Astrocyte (in vitro differentiated cells and primary cell): Measurements from ENCODE around the gene EAPP. TPM values are rescaled to one million over a fixed set of nuclear protein-coding genes. Genes with fewer than 3 reads are reported as not detected.
"Not testable (repeated sequence)": the region's sequence is repeated elsewhere in the genome, so short reads cannot be mapped to it uniquely, and the experiment has no call there.

Experiments used
- DNase-seq: peaks from one replicate; pipeline ENCODE4 v3.0.0-alpha.2; 2010; ENCODE audit warnings: low read depth
- FAIRE-seq: peaks from 2 replicates; lab custom pipeline; 2011; peaks lifted over from hg19 to GRCh38; lab: Jason Lieb, UNC
- H2AFZ ChIP-seq: 2 replicates; pipeline ENCODE4 v1.6.0; 2012; ENCODE audit warnings: low read depth, low read length, inconsistent platforms
- H3K27ac ChIP-seq: 2 replicates; pipeline ENCODE4 v1.5.1; 2011; ENCODE audit warnings: low read depth, low read length, inconsistent platforms
- H3K27me3 ChIP-seq: 2 replicates; pipeline ENCODE4 v1.6.0; 2011; ENCODE audit warnings: low read length, inconsistent platforms; ENCODE audit not compliant: insufficient read depth
- H3K36me3 ChIP-seq: 2 replicates; pipeline ENCODE4 v1.5.1; 2011; ENCODE audit warnings: low read length, inconsistent platforms; ENCODE audit not compliant: insufficient read depth
- H3K4me1 ChIP-seq: 2 replicates; pipeline ENCODE4 v1.5.1; 2011; ENCODE audit warnings: low read length, inconsistent platforms; ENCODE audit not compliant: insufficient read depth
- H3K4me2 ChIP-seq: 2 replicates; pipeline ENCODE4 v1.6.0; 2012; ENCODE audit warnings: low read length, inconsistent platforms
- H3K4me3 ChIP-seq: 2 replicates; pipeline ENCODE4 v1.5.1; 2011; ENCODE audit warnings: low read depth, mild to moderate bottlenecking, low read length, inconsistent platforms; ENCODE audit not compliant: insufficient read depth
- H3K79me2 ChIP-seq: 2 replicates; pipeline ENCODE4 v1.6.0; 2012; ENCODE audit warnings: mild to moderate bottlenecking, low read length, inconsistent platforms; ENCODE audit not compliant: insufficient read depth
- H3K9ac ChIP-seq: 2 replicates; pipeline ENCODE4 v1.6.0; 2012; ENCODE audit warnings: mild to moderate bottlenecking, low read length, inconsistent platforms
- H3K9me3 ChIP-seq: 2 replicates; pipeline ENCODE4 v1.5.1; 2012; ENCODE audit warnings: low read depth, mild to moderate bottlenecking, low read length, inconsistent platforms; ENCODE audit not compliant: insufficient read depth
- H4K20me1 ChIP-seq: 2 replicates; pipeline ENCODE4 v1.6.0; 2012; ENCODE audit warnings: low read length, inconsistent platforms; ENCODE audit not compliant: insufficient read depth
- H3K27ac Mint-ChIP-seq: one replicate; pipeline ENCODE4 v1.8.0; 2021; ENCODE audit warnings: mild to moderate bottlenecking, mixed read lengths; ENCODE audit not compliant: unreplicated experiment
- H3K27me3 Mint-ChIP-seq: one replicate; pipeline ENCODE4 v1.8.0; 2021; ENCODE audit warnings: low read depth, mixed read lengths; ENCODE audit not compliant: unreplicated experiment
- H3K36me3 Mint-ChIP-seq: one replicate; pipeline ENCODE4 v1.8.0; 2021; ENCODE audit warnings: low read depth, mixed read lengths; ENCODE audit not compliant: unreplicated experiment
- H3K4me1 Mint-ChIP-seq: one replicate; pipeline ENCODE4 v1.8.0; 2021; ENCODE audit warnings: low read depth, mixed read lengths; ENCODE audit not compliant: unreplicated experiment
- H3K4me3 Mint-ChIP-seq: one replicate; pipeline ENCODE4 v1.8.0; 2021; ENCODE audit warnings: mild to moderate bottlenecking, moderate library complexity, mixed read lengths; ENCODE audit not compliant: unreplicated experiment
- H3K9me3 Mint-ChIP-seq: one replicate; pipeline ENCODE4 v1.8.0; 2021; ENCODE audit warnings: mild to moderate bottlenecking, mixed read lengths; ENCODE audit not compliant: unreplicated experiment
- CTCF ChIP-seq: IDR thresholded peaks from 2 replicates; pipeline ENCODE4 v1.5.1; 2011; ENCODE audit warnings: low read depth, mild to moderate bottlenecking, inconsistent platforms, low read length, moderate library complexity; ENCODE audit not compliant: insufficient read depth
- EZH2 ChIP-seq: IDR thresholded peaks from 2 replicates; pipeline ENCODE4 v1.6.1; 2012; ENCODE audit warnings: mild to moderate bottlenecking, low read length, inconsistent platforms; ENCODE audit not compliant: insufficient read depth
- total RNA-seq: library from RNA; stranded (reverse); gene quantifications from 2 replicates; pipeline ENCODE4 v1.2.1, GENCODE V29; 2021

EAPP gene
- total RNA-seq, 1 donor from 2014 or later: 47.9 TPM

GRCh38 chr14:34522496-34522895, 17.0 kb downstream of the EAPP start:
- Histone ChIP-seq H3K4me2 (no peak overlapping the region), H4K20me1 (no peaks in the 10 kb centered on the region), H3K4me1 (no peaks in the 10 kb centered on the region), H3K36me3 (peaks cover 31% of the 10 kb centered on the region), H3K4me3 (no peak overlapping the region), H3K27me3 (no peaks in the 10 kb centered on the region), H2AFZ (no peak overlapping the region), H3K79me2 (no peaks in the 10 kb centered on the region), H3K27ac (no peak overlapping the region), H3K9me3 (no peaks in the 10 kb centered on the region), H3K9ac (no peak overlapping the region)
- Mint-ChIP-seq H3K27ac (no peak overlapping the region), H3K36me3 (peaks cover 15% of the 10 kb centered on the region), H3K9me3 (no peaks in the 10 kb centered on the region), H3K27me3 (no peaks in the 10 kb centered on the region), H3K4me3 (no peak overlapping the region), H3K4me1 (no peaks in the 10 kb centered on the region)
- TF ChIP-seq CTCF (no peak), EZH2 (no peak)
- DNase-seq: no peak
- no peak for FAIRE-seq

- H3K27me3 Mint-ChIP-seq, H3K4me1 ChIP-seq, H4K20me1 ChIP-seq, FAIRE-seq, H3K4me3 Mint-ChIP-seq, H3K27ac ChIP-seq, H3K4me3 ChIP-seq, H2AFZ ChIP-seq, H3K4me1 Mint-ChIP-seq, H3K9me3 Mint-ChIP-seq, H3K9ac ChIP-seq, H3K79me2 ChIP-seq, H3K27ac Mint-ChIP-seq, DNase-seq, H3K9me3 ChIP-seq, H3K27me3 ChIP-seq, H3K4me2 ChIP-seq: not testable (repeated sequence)
- peaks cover 29% of the 10 kb centered on the region for H3K36me3 ChIP-seq
- peaks cover 20% of the 10 kb centered on the region for H3K36me3 Mint-ChIP-seq
Observed at GRCh38 chr14:34521071-34521470, 18.4 kb downstream of the EAPP start.

GRCh38 chr14:34520304-34520970, 19.1 kb downstream of the EAPP start:
- not testable (repeated sequence) for DNase-seq, H4K20me1 ChIP-seq, H2AFZ ChIP-seq, H3K27me3 Mint-ChIP-seq, H3K27ac Mint-ChIP-seq, H3K9me3 ChIP-seq, H3K4me3 Mint-ChIP-seq, H3K9me3 Mint-ChIP-seq, FAIRE-seq, H3K27ac ChIP-seq, H3K4me2 ChIP-seq, H3K9ac ChIP-seq, H3K4me3 ChIP-seq, H3K4me1 ChIP-seq, H3K4me1 Mint-ChIP-seq, H3K27me3 ChIP-seq, H3K79me2 ChIP-seq
- peaks cover 25% of the 10 kb centered on the region for H3K36me3 Mint-ChIP-seq
- peaks cover 27% of the 10 kb centered on the region for H3K36me3 ChIP-seq
